ENCODE measurements around the gene ELMO3.

Gene ELMO3

GRCh38 chr16:67215706-67216105 lies 16.8 kb downstream of the ELMO3 start:
- DNase-seq (ENCODE audit: low read depth in 2 of 2), result no peak

GRCh38 chr16:67216612-67217490 lies 17.9 kb downstream of the ELMO3 start:
- DNase-seq (ENCODE audit: low read depth in 2 of 2), result no peak

GRCh38 chr16:67223992-67224391 lies 25.1 kb downstream of the ELMO3 start:
- no peak for DNase-seq (ENCODE audit: low read depth in 2 of 2)

- no peak for DNase-seq (ENCODE audit: low read depth in 2 of 2)
Observed at GRCh38 chr16:67226295-67226803, 27.4 kb downstream of the ELMO3 start.

- peak; percentile 98 for DNase-seq (ENCODE audit: low read depth in 2 of 2)
Observed at GRCh38 chr16:67226804-67227566, 28.1 kb downstream of the ELMO3 start, which contains the start of gene TMEM208. TSS of gene TMEM208 (plus strand) at chr16:67227130. CDS start at chr16:67227219, 89 bp downstream.

GRCh38 chr16:67227567-67227921 lies 28.6 kb downstream of the ELMO3 start:
- no peak for DNase-seq (ENCODE audit: low read depth in 2 of 2)

GRCh38 chr16:67228034-67228785 lies 29.3 kb downstream of the ELMO3 start:
- DNase-seq (ENCODE audit: low read depth in 2 of 2), result no peak

- no peak for DNase-seq (ENCODE audit: low read depth in 2 of 2)
Observed at GRCh38 chr16:67228905-67229304, 30.0 kb downstream of the ELMO3 start.

GRCh38 chr16:67229906-67230808 lies 31.2 kb downstream of the ELMO3 start:
- no peak for DNase-seq (ENCODE audit: low read depth in 2 of 2)

- DNase-seq (ENCODE audit: low read depth in 2 of 2), result no peak
Observed at GRCh38 chr16:67230809-67231660, 32.1 kb downstream of the ELMO3 start.

GRCh38 chr16:67233596-67233995 lies 34.7 kb downstream of the ELMO3 start:
- no peak for DNase-seq (ENCODE audit: low read depth in 2 of 2)

- DNase-seq (ENCODE audit: low read depth in 2 of 2), result no peak
Observed at GRCh38 chr16:67234180-67234597, 35.3 kb downstream of the ELMO3 start.

- no peak for DNase-seq (ENCODE audit: low read depth in 2 of 2)
Observed at GRCh38 chr16:67235816-67236562, 37.1 kb downstream of the ELMO3 start.

- peak; percentile 75 for DNase-seq (ENCODE audit: low read depth in 2 of 2)
Observed at GRCh38 chr16:67236563-67237395, 37.8 kb downstream of the ELMO3 start.

- no peak for DNase-seq (ENCODE audit: low read depth in 2 of 2)
Observed at GRCh38 chr16:67237396-67238277, 38.7 kb downstream of the ELMO3 start.

- DNase-seq (ENCODE audit: low read depth in 2 of 2), result no peak
Observed at GRCh38 chr16:67238278-67238575, 39.3 kb downstream of the ELMO3 start.

GRCh38 chr16:67238806-67239470 lies 40.0 kb downstream of the ELMO3 start:
- DNase-seq (ENCODE audit: low read depth in 2 of 2), result no peak

All from stimulated activated CD8-positive, alpha-beta memory T cell treated with anti-CD3 and anti-CD28 coated beads, Interleukin-15, amount 100 ng/mL, for 48 hours (primary cell).